GM19438 (cell line): Measurements from ENCODE around the gene TNF.

Source experiments
- ATAC-seq: cut with Tn5 transposase; IDR thresholded peaks from one replicate; pipeline ENCODE4 v1.9.1; 2021; ENCODE audit warnings: low read depth; ENCODE audit not compliant: unreplicated experiment

The TNF gene

DNA sequence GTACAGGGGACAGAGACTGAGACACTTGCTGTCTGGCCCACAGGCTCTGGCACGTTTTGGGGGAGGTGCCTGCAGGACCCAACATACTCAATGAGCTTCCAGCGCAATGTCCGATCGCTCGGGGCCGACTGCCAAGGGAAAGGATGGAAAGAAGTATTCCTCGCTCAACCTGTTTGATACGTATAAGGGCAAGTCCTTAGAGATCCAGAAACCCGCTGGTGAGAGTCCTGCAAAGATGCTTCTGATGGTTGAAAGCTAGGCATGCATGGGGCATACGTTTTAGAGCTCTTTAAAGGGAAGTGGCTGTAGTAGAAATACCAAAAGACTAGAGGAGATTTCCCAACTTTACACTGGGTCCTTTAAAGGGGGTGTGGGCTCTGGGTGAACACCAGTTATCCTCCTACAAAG, 47.3 kb downstream of the TNF start:
- ATAC-seq: no peak

DNA sequence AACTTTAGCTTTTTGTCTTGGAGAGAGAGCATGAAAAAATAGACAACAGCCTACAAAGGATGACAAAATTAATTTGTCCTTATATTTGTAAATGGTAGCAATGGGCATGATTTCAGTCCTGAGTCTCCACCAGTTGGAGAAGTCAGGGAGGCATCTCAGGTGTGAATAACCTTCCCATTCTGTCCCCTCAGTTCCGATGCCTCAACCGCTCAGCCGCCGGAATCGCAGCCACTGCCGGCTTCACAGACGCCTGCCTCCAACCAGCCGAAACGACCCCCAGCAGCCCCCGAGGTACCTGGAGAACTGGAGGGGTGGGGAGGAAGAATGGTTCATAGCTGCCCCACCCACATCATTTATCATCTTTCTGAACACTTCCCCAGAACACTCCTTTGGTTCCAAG, 48.7 kb downstream of the TNF start:
- ATAC-seq: no peak

DNA sequence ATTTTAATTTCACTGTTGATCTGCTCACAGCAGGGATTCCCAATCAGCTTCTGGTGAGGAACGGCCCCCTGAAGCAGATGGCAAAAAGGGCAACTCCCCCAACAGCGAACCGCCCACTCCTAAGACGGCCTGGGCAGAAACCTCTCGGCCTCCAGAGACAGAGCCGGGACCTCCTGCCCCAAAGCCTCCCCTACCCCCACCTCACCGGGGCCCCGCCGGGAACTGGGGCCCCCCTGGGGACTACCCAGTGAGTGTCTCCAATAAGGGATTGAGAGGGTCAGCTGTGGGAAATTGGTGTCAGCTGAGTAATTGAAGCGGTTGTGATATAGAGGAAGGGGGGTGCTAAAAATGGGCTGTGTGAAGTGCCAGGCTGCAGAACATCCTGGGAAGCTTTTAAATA, 51.6 kb downstream of the TNF start:
- ATAC-seq: no peak

DNA sequence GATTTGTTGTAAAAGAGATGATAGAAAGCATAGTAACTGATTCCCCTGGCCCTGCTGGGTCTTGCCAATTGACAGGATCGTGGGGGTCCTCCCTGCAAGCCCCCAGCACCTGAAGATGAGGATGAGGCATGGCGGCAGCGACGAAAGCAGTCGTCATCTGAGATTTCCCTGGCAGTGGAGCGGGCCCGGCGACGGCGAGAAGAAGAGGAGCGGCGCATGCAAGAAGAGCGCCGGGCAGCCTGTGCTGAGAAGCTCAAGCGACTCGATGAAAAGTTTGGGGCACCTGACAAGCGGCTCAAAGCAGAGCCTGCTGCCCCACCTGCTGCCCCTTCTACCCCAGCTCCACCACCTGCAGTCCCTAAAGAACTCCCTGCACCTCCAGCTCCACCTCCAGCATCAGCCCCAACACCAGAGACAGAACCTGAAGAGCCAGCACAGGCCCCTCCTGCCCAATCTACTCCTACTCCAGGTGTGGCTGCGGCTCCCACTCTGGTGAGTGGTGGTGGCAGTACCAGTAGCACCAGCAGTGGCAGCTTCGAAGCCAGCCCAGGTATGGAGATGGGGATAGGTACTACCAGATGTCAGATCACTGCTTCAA, 52.4 kb downstream of the TNF start:
- no peak for ATAC-seq
